GM19324 (cell line): ENCODE data around the gene TEX29.

Experiments
- ATAC-seq: cut with Tn5 transposase; IDR thresholded peaks from one replicate; pipeline ENCODE4 v1.9.1; 2021; ENCODE audit warnings: mild to moderate bottlenecking, moderate library complexity; ENCODE audit not compliant: unreplicated experiment, low FRiP score

Gene TEX29

GRCh38 chr13:111365149-111366005 is 44.9 kb downstream of the TEX29 start:
- ATAC-seq: no peak

- no peak for ATAC-seq
Observed at GRCh38 chr13:111367340-111367739, 46.9 kb downstream of the TEX29 start.

- no peak for ATAC-seq
Observed at GRCh38 chr13:111368091-111368490, 47.6 kb downstream of the TEX29 start.

- ATAC-seq: no peak
Observed at GRCh38 chr13:111370147-111370546, 49.7 kb downstream of the TEX29 start.

GRCh38 chr13:111370570-111371535 is 50.4 kb downstream of the TEX29 start:
- ATAC-seq: no peak

GRCh38 chr13:111371720-111372119 is 51.3 kb downstream of the TEX29 start:
- no peak for ATAC-seq

GRCh38 chr13:111372651-111373425 is 52.4 kb downstream of the TEX29 start:
- ATAC-seq: no peak

- ATAC-seq: no peak
Observed at GRCh38 chr13:111373486-111373885, 53.0 kb downstream of the TEX29 start.

GRCh38 chr13:111380431-111380830 is 60.0 kb downstream of the TEX29 start:
- no peak for ATAC-seq

GRCh38 chr13:111382411-111382810 is 62.0 kb downstream of the TEX29 start:
- ATAC-seq: no peak

- ATAC-seq: no peak
Observed at GRCh38 chr13:111382877-111383276, 62.4 kb downstream of the TEX29 start.

GRCh38 chr13:111383591-111384440 is 63.4 kb downstream of the TEX29 start:
- no peak for ATAC-seq

- no peak for ATAC-seq
Observed at GRCh38 chr13:111384441-111385182, 64.2 kb downstream of the TEX29 start.

GRCh38 chr13:111385183-111385857 is 64.9 kb downstream of the TEX29 start:
- no peak for ATAC-seq

GRCh38 chr13:111387026-111387871 is 66.8 kb downstream of the TEX29 start:
- ATAC-seq: no peak

- no peak for ATAC-seq
Observed at GRCh38 chr13:111387945-111388600, 67.6 kb downstream of the TEX29 start.
